Small intestine (tissue), 7 donors: ENCODE data around the gene TNIP1. TPM values are rescaled to one million over a fixed set of nuclear protein-coding genes. Genes with fewer than 3 reads are reported as not detected.

Experiments
- DNase-seq, 2 donors: peaks; one replicate each; pipeline versions ENCODE4 v3.0.0 to v3.0.0-alpha.2; 2013
- FAIRE-seq: peaks from 2 replicates; lab custom pipeline; 2012; peaks lifted over from hg19 to GRCh38; lab: Jason Lieb, UNC
- H3K27ac ChIP-seq, 3 donors: one replicate each; pipeline ENCODE4 v1.5.1; 2013; ENCODE audit warnings: low read length in 2 of 3, mild to moderate bottlenecking in 2 of 3, control low read depth in 1 of 3, inconsistent platforms in 1 of 3, low read depth in 1 of 3, moderate library complexity in 1 of 3
- H3K27me3 ChIP-seq, 3 donors: one replicate each; pipeline ENCODE4 v1.6.1; 2013; ENCODE audit warnings: low read length in 3 of 3, inconsistent platforms in 1 of 3; ENCODE audit not compliant: control insufficient read depth in 3 of 3, insufficient read depth in 3 of 3
- H3K36me3 ChIP-seq, 3 donors: one replicate each; pipeline ENCODE4 v1.6.1; 2013; ENCODE audit warnings: low read length in 3 of 3, inconsistent platforms in 1 of 3, low read depth in 1 of 3, mild to moderate bottlenecking in 1 of 3, moderate library complexity in 1 of 3; ENCODE audit not compliant: control insufficient read depth in 3 of 3, insufficient read depth in 2 of 3
- H3K4me1 ChIP-seq, 3 donors: one replicate each; pipeline ENCODE4 v1.6.1; 2013; ENCODE audit warnings: low read length in 2 of 3, inconsistent platforms in 1 of 3, low read depth in 1 of 3, mild to moderate bottlenecking in 1 of 3, moderate library complexity in 1 of 3; ENCODE audit not compliant: control insufficient read depth in 3 of 3, insufficient read depth in 2 of 3
- H3K4me3 ChIP-seq, 3 donors: one replicate each; pipeline ENCODE4 v1.5.1; 2013; ENCODE audit warnings: low read length in 3 of 3, control low read depth in 1 of 3, inconsistent platforms in 1 of 3, low read depth in 1 of 3, mild to moderate bottlenecking in 1 of 3, moderate library complexity in 1 of 3
- H3K9me3 ChIP-seq, 2 donors: one replicate each; pipeline ENCODE4 v1.6.1; 2013; ENCODE audit warnings: low read depth in 1 of 2, low read length in 1 of 2; ENCODE audit not compliant: control insufficient read depth in 2 of 2, insufficient read depth in 1 of 2
- WGBS, 3 donors: extraction: QIAGEN DNeasy Blood & Tissue Kit; methylation state at CpG; one replicate each; pipeline ENCODE4 v1.1.7; 2013; 5-methylcytosine and 5-hydroxymethylcytosine counted together
- polyA plus RNA-seq, 4 donors: library from polyadenylated mRNA; stranded (reverse) in 3 of 4; unstranded in 1 of 4; fragments of 200-250 nt in 3 of 4; fragments of 120-200 nt in 1 of 4; gene quantifications; one replicate each; pipeline versions ENCODE4 v1.2.1 to v1.2.3, GENCODE V29; 2013
- donor health status: healthy with polysubstance abuse.
- donor health status: control.
- donor health status: control.
- donor health status: Bipolar disorder and iron deficiency.
- donor health status: healthy.

Gene TNIP1
- polyA plus RNA-seq, 4 donors, result 78.7 to 190 (median 131) TPM

DNA sequence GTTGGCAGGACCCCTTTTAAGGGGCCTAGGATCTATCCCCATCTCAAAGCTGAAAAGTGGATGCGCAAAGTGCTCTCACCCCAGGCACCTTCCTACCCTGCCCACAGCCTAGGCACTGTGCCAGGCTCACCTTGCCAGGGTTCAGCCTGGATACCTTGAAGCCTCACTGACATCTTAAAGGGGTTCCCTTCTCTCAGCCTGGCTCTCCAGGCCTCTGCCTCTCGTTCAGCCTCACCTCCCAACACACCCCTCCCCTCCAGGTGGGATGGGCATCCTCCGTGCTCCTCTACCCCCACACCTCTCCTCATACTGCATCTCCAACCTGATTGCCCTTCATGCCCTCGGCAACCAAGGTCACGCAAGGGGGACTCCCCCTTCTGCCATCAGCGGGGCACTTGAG lies 25.5 kb downstream of the TNIP1 start:
- Histone ChIP-seq H3K4me1 (peaks cover 0 to 8% (median 5%) of the 10 kb centered on the region in 3 donors), H3K9me3 (no peaks in the 10 kb centered on the region), H3K36me3 (peaks cover 12 to 91% (median 41%) of the 10 kb centered on the region in 3 donors), H3K4me3 (no peak overlapping the region), H3K27me3 (no peaks in the 10 kb centered on the region), H3K27ac (peak overlapping the region in 2 of 3 donors; percentile 85 to 92)
- FAIRE-seq (no peak), DNase-seq (peak in 1 of 2 donors; percentile 49)
- 76 to 89% (median 81%) methylated on average over 6 of the region's 6 CpGs for WGBS, 3 donors

DNA sequence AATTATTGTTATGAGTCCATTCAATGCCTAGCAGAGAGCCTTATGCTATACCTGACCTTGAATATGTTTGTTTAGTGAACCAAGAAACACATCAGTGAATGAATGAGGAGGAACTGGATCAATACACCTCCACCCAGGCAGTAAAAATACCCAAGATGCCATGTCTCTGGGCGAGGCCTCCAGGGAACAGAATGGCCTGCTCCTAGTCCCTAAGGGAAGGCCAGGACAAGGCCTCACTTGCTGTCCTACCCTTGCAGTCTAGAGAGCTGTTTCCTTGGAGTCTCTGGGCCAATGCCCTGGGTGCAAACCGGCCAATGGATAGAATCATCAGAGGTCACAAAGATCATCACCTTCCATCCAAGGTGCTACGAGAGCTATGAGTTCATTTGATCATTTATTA lies 26.1 kb downstream of the TNIP1 start:
- 29 to 71% (median 54%) methylated on average over 3 of the region's 3 CpGs for WGBS, 3 donors
- peak overlapping the region in 2 of 3 donors; percentile 85 to 92 for H3K27ac ChIP-seq

DNA sequence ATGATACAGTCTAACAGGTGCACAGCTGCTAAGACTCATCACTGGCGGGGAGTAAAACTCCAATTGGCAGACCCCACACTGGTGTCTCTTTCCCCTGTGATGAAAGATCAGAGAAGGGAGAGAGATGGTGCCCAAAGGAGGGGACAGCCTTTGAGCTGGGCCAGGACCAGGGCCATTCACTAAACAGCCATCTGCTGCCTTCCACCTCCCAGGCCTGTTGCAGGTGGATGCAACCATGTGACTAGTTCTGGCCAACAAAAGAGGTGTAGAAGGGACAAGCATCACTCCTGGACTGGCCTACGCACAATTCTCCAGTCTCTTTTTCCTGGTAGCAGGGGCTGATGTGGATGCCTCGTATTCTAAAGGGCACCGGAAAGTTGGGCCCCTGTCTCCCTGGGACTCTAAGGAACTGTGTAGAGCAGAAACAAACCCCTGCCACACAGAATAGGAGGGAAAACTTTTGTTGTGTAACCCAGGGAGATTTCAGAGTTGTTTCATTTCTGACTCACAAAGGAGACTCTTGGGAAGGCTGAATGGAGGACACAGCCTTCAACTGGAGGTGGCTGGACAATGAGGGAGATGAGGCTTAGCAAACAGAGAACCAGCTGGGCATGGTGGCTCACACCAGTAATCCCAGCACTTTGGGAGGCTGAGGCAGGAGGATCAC lies 26.9 kb downstream of the TNIP1 start:
- H3K36me3 ChIP-seq, result peaks cover 8 to 92% (median 46%) of the 10 kb centered on the region in 3 donors
- FAIRE-seq, result no peak
- no peaks in the 10 kb centered on the region for H3K27me3 ChIP-seq
- H3K9me3 ChIP-seq, result no peaks in the 10 kb centered on the region
- DNase-seq, result no peak
- 95 to 98% (median 97%) methylated on average over 4 of the region's 4 CpGs for WGBS, 3 donors
- H3K27ac ChIP-seq, result peak overlapping the region in 2 of 3 donors; percentile 84 to 85
- H3K4me1 ChIP-seq, result peaks cover 0 to 8% (median 5%) of the 10 kb centered on the region in 3 donors
- no peak overlapping the region for H3K4me3 ChIP-seq

More for the DNA sequence above, 26.1 kb downstream of the TNIP1 start:
- H3K4me1 ChIP-seq, result peaks cover 0 to 8% (median 5%) of the 10 kb centered on the region in 3 donors
- H3K36me3 ChIP-seq, result peaks cover 12 to 90% (median 40%) of the 10 kb centered on the region in 3 donors
- DNase-seq (peak; percentile 73 to 96), FAIRE-seq (no peak)
- H3K9me3 ChIP-seq, result no peaks in the 10 kb centered on the region
- H3K4me3 ChIP-seq, result no peak overlapping the region
- no peaks in the 10 kb centered on the region for H3K27me3 ChIP-seq

DNA sequence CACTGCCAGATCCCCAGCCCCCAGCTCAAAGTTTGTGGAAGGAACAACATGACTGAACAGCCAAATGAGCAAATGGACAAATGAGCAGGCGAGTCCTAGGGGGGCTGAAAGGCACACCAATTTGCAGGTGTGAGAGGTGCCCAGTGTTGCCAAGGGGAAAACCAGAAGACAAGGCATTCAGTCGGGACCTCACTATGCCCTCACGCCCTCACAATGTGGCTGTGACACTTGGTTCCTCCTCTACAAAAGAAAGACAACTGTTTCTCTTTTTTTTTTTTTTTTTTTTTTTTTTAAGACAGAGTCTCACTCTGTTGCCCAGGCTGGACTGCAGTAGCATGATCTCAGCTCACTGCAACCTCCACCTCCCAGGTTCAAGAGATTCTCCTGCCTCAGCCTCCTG lies 28.0 kb downstream of the TNIP1 start:
- Histone ChIP-seq H3K36me3 (peaks cover 11 to 90% (median 50%) of the 10 kb centered on the region in 3 donors), H3K4me1 (peaks cover 0 to 8% (median 5%) of the 10 kb centered on the region in 3 donors), H3K9me3 (no peaks in the 10 kb centered on the region), H3K27ac (no peak overlapping the region), H3K27me3 (no peaks in the 10 kb centered on the region), H3K4me3 (no peak overlapping the region)
- no peak for FAIRE-seq
- no peak for DNase-seq
- 76 to 91% (median 83%) methylated on average over 3 of the region's 3 CpGs for WGBS, 3 donors

DNA sequence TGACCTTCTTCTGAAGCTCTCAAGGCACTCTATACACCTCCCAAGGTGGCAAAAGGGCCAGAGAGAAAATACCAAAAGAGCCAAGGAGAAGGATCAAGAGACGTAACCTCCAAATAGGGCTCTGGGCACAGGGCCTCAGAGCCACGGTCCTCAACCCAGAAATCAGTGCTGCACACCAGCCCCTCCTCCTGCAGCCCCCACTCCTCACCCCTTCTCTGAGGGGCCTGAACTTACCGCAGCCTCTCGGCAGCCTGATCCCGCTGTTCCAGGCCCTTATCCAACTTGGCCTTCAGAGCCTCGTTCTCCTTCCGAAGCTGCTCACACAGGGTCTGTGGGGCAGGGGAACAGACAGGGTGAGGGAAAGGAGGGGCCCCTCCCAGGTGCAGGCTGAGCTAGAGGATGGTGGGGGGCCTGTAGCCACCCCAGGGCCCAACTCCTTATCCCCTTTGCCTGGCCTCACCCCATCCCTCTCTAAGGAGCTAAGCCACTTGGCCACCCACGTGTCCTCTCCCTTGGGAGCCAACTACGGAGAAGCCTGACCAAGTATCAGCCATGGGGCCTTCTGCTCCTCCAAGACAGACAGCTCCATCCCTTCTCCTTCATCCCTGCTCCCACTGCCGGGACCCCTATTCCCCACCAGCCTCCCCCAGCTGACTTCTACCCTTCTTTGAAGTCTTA lies 28.8 kb downstream of the TNIP1 start:
- Histone ChIP-seq H3K4me1 (peaks cover 0 to 8% (median 5%) of the 10 kb centered on the region in 3 donors), H3K27ac (peak overlapping the region in 2 of 3 donors; percentile 5 to 22), H3K36me3 (peaks cover 11 to 87% (median 54%) of the 10 kb centered on the region in 3 donors), H3K4me3 (no peak overlapping the region), H3K9me3 (no peaks in the 10 kb centered on the region), H3K27me3 (no peaks in the 10 kb centered on the region)
- no peak for FAIRE-seq
- 75 to 85% (median 82%) methylated on average over 10 of the region's 10 CpGs for WGBS, 3 donors
- no peak for DNase-seq

DNA sequence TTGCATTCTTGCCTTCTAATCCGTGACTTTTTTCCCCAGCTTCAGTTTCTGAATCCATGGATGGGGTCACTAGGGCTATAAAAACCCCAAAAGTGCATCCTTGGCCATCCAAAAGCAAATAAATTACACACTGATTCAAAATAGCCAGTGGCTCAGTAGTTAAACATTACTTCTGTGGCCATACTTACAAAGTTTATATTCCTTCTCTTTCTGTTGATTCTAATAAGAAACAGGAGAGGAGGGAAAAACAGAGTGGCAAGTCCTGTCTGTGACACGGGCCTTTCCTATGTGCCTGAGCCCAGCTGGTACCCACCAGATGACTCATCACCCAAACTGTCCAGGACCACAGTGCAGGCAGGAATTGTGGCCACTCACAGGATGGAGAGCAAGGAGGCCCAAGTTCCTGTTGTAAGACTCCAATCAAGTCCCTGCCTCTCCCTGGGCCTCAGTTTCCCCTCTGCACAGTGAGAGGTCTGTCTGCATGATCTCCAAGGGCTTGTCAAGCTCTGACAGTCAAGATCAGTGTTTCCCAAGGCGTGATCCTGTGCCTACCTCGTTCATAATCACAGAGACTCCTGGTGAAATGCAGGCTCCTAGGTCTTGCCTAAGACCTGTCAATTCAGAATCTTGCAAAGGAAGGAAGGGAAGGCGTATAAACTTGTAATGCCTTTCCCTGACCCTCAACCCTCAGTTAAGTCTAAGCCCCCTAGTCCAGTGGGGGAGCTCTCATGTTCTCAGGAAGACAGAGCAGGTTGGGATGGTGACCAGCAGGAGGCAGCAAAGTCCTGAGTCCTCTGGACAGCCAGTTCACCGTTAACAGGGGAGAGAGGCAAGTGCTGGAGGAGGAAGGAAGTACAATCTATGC lies 29.5 kb downstream of the TNIP1 start:
- no peak for FAIRE-seq
- WGBS, 3 donors, result 69 to 70% (median 69%) methylated on average over 6 of the region's 6 CpGs
- H3K4me1 ChIP-seq, result peaks cover 0 to 8% (median 2%) of the 10 kb centered on the region in 3 donors
- peaks cover 11 to 80% (median 48%) of the 10 kb centered on the region in 3 donors for H3K36me3 ChIP-seq
- H3K9me3 ChIP-seq, result no peaks in the 10 kb centered on the region
- no peak overlapping the region for H3K4me3 ChIP-seq
- peak overlapping the region in 1 of 3 donors; percentile 22 for H3K27ac ChIP-seq
- DNase-seq, result peak; percentile 85 to 87
- H3K27me3 ChIP-seq, result no peaks in the 10 kb centered on the region

DNA sequence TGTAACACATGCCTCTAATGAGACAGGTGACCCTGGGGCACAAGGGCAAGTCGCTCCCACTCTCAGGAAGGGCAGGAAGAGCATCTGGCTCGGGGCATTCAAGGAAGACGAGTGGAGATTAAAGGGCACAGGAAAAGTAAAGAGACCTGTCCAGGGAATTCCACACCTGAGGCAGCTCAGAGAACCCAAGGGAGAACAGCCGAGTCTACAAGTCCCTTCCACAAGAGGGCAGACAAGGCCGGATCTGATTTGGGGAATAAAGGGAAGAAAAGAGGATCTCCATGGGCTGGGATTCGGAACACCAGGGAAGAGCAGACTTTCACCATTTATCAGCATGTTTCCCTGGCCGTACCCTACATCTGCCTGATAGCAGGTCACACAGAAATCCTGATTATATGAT lies 32.3 kb downstream of the TNIP1 start:
- no peak overlapping the region for H3K27ac ChIP-seq
- H3K36me3 ChIP-seq, result peaks cover 19 to 71% (median 51%) of the 10 kb centered on the region in 3 donors
- DNase-seq (peak in 1 of 2 donors; percentile 34), FAIRE-seq (no peak)
- H3K9me3 ChIP-seq, result no peaks in the 10 kb centered on the region
- H3K27me3 ChIP-seq, result no peaks in the 10 kb centered on the region
- no peaks in the 10 kb centered on the region for H3K4me1 ChIP-seq
- no peak overlapping the region for H3K4me3 ChIP-seq
- WGBS, 3 donors, result 65 to 69% (median 68%) methylated on average over 7 of the region's 7 CpGs
